ENCODE measurements around the gene WWC1.
"Not testable (repeated sequence)": the region's sequence is repeated elsewhere in the genome, so short reads cannot be mapped to it uniquely, and the experiment has no call there.

Gene WWC1

GRCh38 chr5:168268949-168269936 is 22.2 kb upstream of the WWC1 start:
- Histone ChIP-seq H3K9me3 (ENCODE audit: control insufficient read depth in 1 of 2, low read length in 2 of 2) (no peaks in the 10 kb centered on the region), H3K36me3 (ENCODE audit: control insufficient read depth in 1 of 2, insufficient read depth in 2 of 2, low read length in 2 of 2) (no peaks in the 10 kb centered on the region), H3K4me1 (ENCODE audit: control insufficient read depth in 1 of 2, insufficient read depth in 2 of 2, low read length in 2 of 2) (peaks cover 0 to 10% of the 10 kb centered on the region in 2 donors), H3K4me3 (ENCODE audit: low read depth in 1 of 2, low read length in 2 of 2) (peak overlapping the region; percentile 26 to 55), H3K27me3 (ENCODE audit: low read depth, low read length) (no peaks in the 10 kb centered on the region), H3K27ac (ENCODE audit: low read length) (no peak overlapping the region)

- Histone ChIP-seq H3K9me3 (ENCODE audit: control insufficient read depth in 1 of 2, low read length in 2 of 2) (no peaks in the 10 kb centered on the region), H3K27me3 (ENCODE audit: low read depth, low read length) (no peaks in the 10 kb centered on the region), H3K4me1 (ENCODE audit: control insufficient read depth in 1 of 2, insufficient read depth in 2 of 2, low read length in 2 of 2) (peaks cover 0 to 10% of the 10 kb centered on the region in 2 donors), H3K27ac (ENCODE audit: low read length) (no peak overlapping the region), H3K36me3 (ENCODE audit: control insufficient read depth in 1 of 2, insufficient read depth in 2 of 2, low read length in 2 of 2) (no peaks in the 10 kb centered on the region), H3K4me3 (ENCODE audit: low read depth in 1 of 2, low read length in 2 of 2) (no peak overlapping the region)
Measured at GRCh38 chr5:168269937-168270330, 21.5 kb upstream of the WWC1 start.

GRCh38 chr5:168270476-168270875 is 21.0 kb upstream of the WWC1 start:
- H3K27ac ChIP-seq (ENCODE audit: low read length): no peak overlapping the region
- H3K4me3 ChIP-seq (ENCODE audit: low read depth in 1 of 2, low read length in 2 of 2): no peak overlapping the region
- H3K4me1 ChIP-seq (ENCODE audit: control insufficient read depth in 1 of 2, insufficient read depth in 2 of 2, low read length in 2 of 2): peaks cover 0 to 10% of the 10 kb centered on the region in 2 donors
- no peaks in the 10 kb centered on the region for H3K9me3 ChIP-seq (ENCODE audit: control insufficient read depth in 1 of 2, low read length in 2 of 2)
- no peaks in the 10 kb centered on the region for H3K36me3 ChIP-seq (ENCODE audit: control insufficient read depth in 1 of 2, insufficient read depth in 2 of 2, low read length in 2 of 2)
- H3K27me3 ChIP-seq (ENCODE audit: low read depth, low read length): no peaks in the 10 kb centered on the region

GRCh38 chr5:168273056-168273980 is 18.1 kb upstream of the WWC1 start:
- H3K27me3 ChIP-seq (ENCODE audit: low read depth, low read length): no peaks in the 10 kb centered on the region
- no peaks in the 10 kb centered on the region for H3K36me3 ChIP-seq (ENCODE audit: control insufficient read depth in 1 of 2, insufficient read depth in 2 of 2, low read length in 2 of 2)
- no peak overlapping the region for H3K27ac ChIP-seq (ENCODE audit: low read length)
- H3K4me1 ChIP-seq (ENCODE audit: control insufficient read depth in 1 of 2, insufficient read depth in 2 of 2, low read length in 2 of 2): peaks cover 0 to 10% of the 10 kb centered on the region in 2 donors
- H3K9me3 ChIP-seq (ENCODE audit: control insufficient read depth in 1 of 2, low read length in 2 of 2): no peaks in the 10 kb centered on the region
- no peak overlapping the region for H3K4me3 ChIP-seq (ENCODE audit: low read depth in 1 of 2, low read length in 2 of 2)

GRCh38 chr5:168274406-168274805 is 17.0 kb upstream of the WWC1 start:
- Histone ChIP-seq H3K27me3 (ENCODE audit: low read depth, low read length) (no peaks in the 10 kb centered on the region), H3K4me1 (ENCODE audit: control insufficient read depth in 1 of 2, insufficient read depth in 2 of 2, low read length in 2 of 2) (peaks cover 0 to 4% of the 10 kb centered on the region in 2 donors), H3K36me3 (ENCODE audit: control insufficient read depth in 1 of 2, insufficient read depth in 2 of 2, low read length in 2 of 2) (no peaks in the 10 kb centered on the region), H3K27ac (ENCODE audit: low read length) (no peak overlapping the region), H3K4me3 (ENCODE audit: low read depth in 1 of 2, low read length in 2 of 2) (no peak overlapping the region), H3K9me3 (ENCODE audit: control insufficient read depth in 1 of 2, low read length in 2 of 2) (no peaks in the 10 kb centered on the region)

- H3K4me3 ChIP-seq (ENCODE audit: low read depth in 1 of 2, low read length in 2 of 2): no peak overlapping the region
- no peaks in the 10 kb centered on the region for H3K36me3 ChIP-seq (ENCODE audit: control insufficient read depth in 1 of 2, insufficient read depth in 2 of 2, low read length in 2 of 2)
- H3K27me3 ChIP-seq (ENCODE audit: low read depth, low read length): no peaks in the 10 kb centered on the region
- no peaks in the 10 kb centered on the region for H3K9me3 ChIP-seq (ENCODE audit: control insufficient read depth in 1 of 2, low read length in 2 of 2)
- no peak overlapping the region for H3K27ac ChIP-seq (ENCODE audit: low read length)
- H3K4me1 ChIP-seq (ENCODE audit: control insufficient read depth in 1 of 2, insufficient read depth in 2 of 2, low read length in 2 of 2): no peaks in the 10 kb centered on the region
Measured at GRCh38 chr5:168275940-168276339, 15.5 kb upstream of the WWC1 start.

- Histone ChIP-seq H3K4me3 (ENCODE audit: low read depth in 1 of 2, low read length in 2 of 2) (no peak overlapping the region), H3K36me3 (ENCODE audit: control insufficient read depth in 1 of 2, insufficient read depth in 2 of 2, low read length in 2 of 2) (no peaks in the 10 kb centered on the region), H3K27me3 (ENCODE audit: low read depth, low read length) (no peaks in the 10 kb centered on the region), H3K9me3 (ENCODE audit: control insufficient read depth in 1 of 2, low read length in 2 of 2) (peaks cover 0 to 15% of the 10 kb centered on the region in 2 donors), H3K27ac (ENCODE audit: low read length) (no peak overlapping the region), H3K4me1 (ENCODE audit: control insufficient read depth in 1 of 2, insufficient read depth in 2 of 2, low read length in 2 of 2) (no peaks in the 10 kb centered on the region)
Measured at GRCh38 chr5:168282120-168282519, 9.3 kb upstream of the WWC1 start.

GRCh38 chr5:168284809-168285208 is 6.6 kb upstream of the WWC1 start:
- Histone ChIP-seq H3K9me3 (ENCODE audit: control insufficient read depth in 1 of 2, low read length in 2 of 2) (peaks cover 0 to 15% of the 10 kb centered on the region in 2 donors), H3K4me1 (ENCODE audit: control insufficient read depth in 1 of 2, insufficient read depth in 2 of 2, low read length in 2 of 2) (no peaks in the 10 kb centered on the region), H3K27ac (ENCODE audit: low read length) (no peak overlapping the region), H3K27me3 (ENCODE audit: low read depth, low read length) (no peaks in the 10 kb centered on the region), H3K4me3 (ENCODE audit: low read depth in 1 of 2, low read length in 2 of 2) (no peak overlapping the region), H3K36me3 (ENCODE audit: control insufficient read depth in 1 of 2, insufficient read depth in 2 of 2, low read length in 2 of 2) (no peaks in the 10 kb centered on the region)

GRCh38 chr5:168285696-168286095 is 5.7 kb upstream of the WWC1 start:
- Histone ChIP-seq H3K27me3 (ENCODE audit: low read depth, low read length) (no peaks in the 10 kb centered on the region), H3K27ac (ENCODE audit: low read length) (no peak overlapping the region), H3K4me1 (ENCODE audit: control insufficient read depth in 1 of 2, insufficient read depth in 2 of 2, low read length in 2 of 2) (no peaks in the 10 kb centered on the region), H3K4me3 (ENCODE audit: low read depth in 1 of 2, low read length in 2 of 2) (no peak overlapping the region), H3K9me3 (ENCODE audit: control insufficient read depth in 1 of 2, low read length in 2 of 2) (peaks cover 0 to 15% of the 10 kb centered on the region in 2 donors), H3K36me3 (ENCODE audit: control insufficient read depth in 1 of 2, insufficient read depth in 2 of 2, low read length in 2 of 2) (no peaks in the 10 kb centered on the region)

- Histone ChIP-seq H3K4me3 (ENCODE audit: low read depth in 1 of 2, low read length in 2 of 2) (no peak overlapping the region), H3K36me3 (ENCODE audit: control insufficient read depth in 1 of 2, insufficient read depth in 2 of 2, low read length in 2 of 2) (no peaks in the 10 kb centered on the region), H3K27ac (ENCODE audit: low read length) (no peak overlapping the region), H3K9me3 (ENCODE audit: control insufficient read depth in 1 of 2, low read length in 2 of 2) (peaks cover 0 to 15% of the 10 kb centered on the region in 2 donors), H3K4me1 (ENCODE audit: control insufficient read depth in 1 of 2, insufficient read depth in 2 of 2, low read length in 2 of 2) (peaks cover 0 to 7% of the 10 kb centered on the region in 2 donors), H3K27me3 (ENCODE audit: low read depth, low read length) (peaks cover 6% of the 10 kb centered on the region)
Measured at GRCh38 chr5:168286386-168286785, 5.1 kb upstream of the WWC1 start.

GRCh38 chr5:168286863-168287262 is 4.6 kb upstream of the WWC1 start:
- H3K27ac ChIP-seq (ENCODE audit: low read length); H3K27me3 ChIP-seq (ENCODE audit: low read depth, low read length); H3K36me3 ChIP-seq (ENCODE audit: control insufficient read depth in 1 of 2, insufficient read depth in 2 of 2, low read length in 2 of 2); H3K4me1 ChIP-seq (ENCODE audit: control insufficient read depth in 1 of 2, insufficient read depth in 2 of 2, low read length in 2 of 2); H3K4me3 ChIP-seq (ENCODE audit: low read depth in 1 of 2, low read length in 2 of 2): not testable (repeated sequence)
- peaks cover 0 to 15% of the 10 kb centered on the region in 2 donors for H3K9me3 ChIP-seq (ENCODE audit: control insufficient read depth in 1 of 2, low read length in 2 of 2)
